Measurements from ENCODE around the gene PID1. TPM values are rescaled to one million over a fixed set of nuclear protein-coding genes. Genes with fewer than 3 reads are reported as not detected.
"Not testable (repeated sequence)": the region's sequence is repeated elsewhere in the genome, so short reads cannot be mapped to it uniquely, and the experiment has no call there.

Gene PID1
- total RNA-seq, 1 donor from 2014 or later, result not detected

DNA sequence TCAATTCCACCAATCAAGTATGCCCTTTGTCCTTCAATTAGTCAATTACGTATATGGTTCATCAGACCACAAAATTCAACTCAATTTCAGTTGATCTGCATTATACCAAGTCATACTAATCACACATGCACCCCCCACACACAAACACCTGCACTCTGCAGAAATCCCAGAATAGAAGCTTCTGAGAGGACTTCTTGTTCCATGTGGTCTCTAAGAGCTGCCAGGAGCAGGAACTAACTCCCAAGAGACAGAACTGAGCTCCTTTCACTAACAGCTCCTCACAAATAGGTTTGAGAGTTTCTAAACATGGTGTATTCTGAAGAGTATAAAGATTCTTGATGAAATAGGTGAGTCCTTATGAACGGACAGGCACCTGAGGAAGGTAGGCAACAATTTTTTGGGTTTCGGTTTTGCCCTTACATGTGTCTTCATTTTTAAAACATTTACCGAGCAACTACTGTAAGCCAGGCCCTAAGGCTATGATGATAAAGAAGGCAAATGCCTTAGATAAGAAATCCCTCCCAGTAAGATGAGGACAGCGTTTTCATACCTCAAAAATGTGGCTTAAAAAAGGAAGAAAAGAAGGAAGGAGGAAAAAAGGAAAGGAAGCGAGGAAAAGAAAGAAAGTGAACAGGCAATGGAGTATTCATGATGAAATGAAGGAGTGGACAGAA is 183.1 kb downstream of the PID1 start:
- Mint-ChIP-seq H3K27ac (no peak overlapping the region), H3K9me3 (no peaks in the 10 kb centered on the region), H3K4me1 (ENCODE audit: low read depth) (no peaks in the 10 kb centered on the region), H3K4me3 (no peak overlapping the region), H3K27me3 (ENCODE audit: insufficient read depth) (no peaks in the 10 kb centered on the region), H3K36me3 (ENCODE audit: low read depth) (no peaks in the 10 kb centered on the region)
- intact Hi-C loops (cut with micrococcal nuclease), result no loop called here
- no peak for DNase-seq (ENCODE audit: low spot score)

DNA sequence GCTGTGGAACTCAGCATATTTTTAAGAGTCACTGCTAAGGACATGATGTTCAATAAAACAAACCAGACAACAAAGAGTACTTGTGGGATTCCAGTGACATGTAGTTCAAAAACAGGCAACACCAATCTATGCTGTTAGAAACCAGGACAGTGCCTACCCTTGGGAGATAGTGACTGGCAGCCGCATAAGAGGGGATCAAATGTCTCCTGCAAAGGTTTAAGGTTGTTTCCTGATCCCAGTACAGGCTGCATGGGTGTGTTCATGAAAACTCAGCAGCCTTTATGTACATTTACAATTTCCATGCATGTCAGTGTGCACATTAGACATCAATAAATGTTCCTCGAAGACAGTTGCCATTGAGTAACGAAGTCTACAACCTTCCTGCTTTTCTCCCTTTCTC is 183.8 kb downstream of the PID1 start:
- no peak overlapping the region for H3K4me3 Mint-ChIP-seq
- no peaks in the 10 kb centered on the region for H3K27me3 Mint-ChIP-seq (ENCODE audit: insufficient read depth)
- H3K4me1 Mint-ChIP-seq (ENCODE audit: low read depth), result no peaks in the 10 kb centered on the region
- DNase-seq (ENCODE audit: low spot score), result no peak
- no peak overlapping the region for H3K27ac Mint-ChIP-seq
- H3K9me3 Mint-ChIP-seq, result no peaks in the 10 kb centered on the region
- no peaks in the 10 kb centered on the region for H3K36me3 Mint-ChIP-seq (ENCODE audit: low read depth)
- intact Hi-C loops (cut with micrococcal nuclease), result no loop called here

DNA sequence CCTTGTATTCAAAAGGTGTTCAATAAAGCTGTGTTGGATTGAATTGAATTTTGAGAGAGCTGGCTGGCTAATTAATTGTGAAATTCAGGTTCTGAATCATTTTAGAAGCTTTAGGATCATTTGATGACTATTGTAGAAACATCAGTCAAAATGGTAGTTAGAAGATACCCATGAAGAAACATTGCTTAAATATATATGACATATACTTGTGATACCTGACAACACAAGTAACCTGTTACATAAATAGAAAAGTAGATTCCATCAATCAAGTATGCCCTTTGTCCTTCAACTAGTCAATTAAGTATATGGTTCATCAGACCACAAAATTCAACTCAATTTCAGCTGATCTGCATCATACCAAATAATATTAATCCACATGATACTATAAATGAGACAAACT is 185.6 kb downstream of the PID1 start:
- H3K4me1 Mint-ChIP-seq (ENCODE audit: low read depth), result no peaks in the 10 kb centered on the region
- H3K9me3 Mint-ChIP-seq, result no peaks in the 10 kb centered on the region
- DNase-seq (ENCODE audit: low spot score), result no peak
- H3K27ac Mint-ChIP-seq, result no peak overlapping the region
- H3K36me3 Mint-ChIP-seq (ENCODE audit: low read depth), result no peaks in the 10 kb centered on the region
- H3K4me3 Mint-ChIP-seq, result no peak overlapping the region
- intact Hi-C loops (cut with micrococcal nuclease), result no loop called here
- no peaks in the 10 kb centered on the region for H3K27me3 Mint-ChIP-seq (ENCODE audit: insufficient read depth)

DNA sequence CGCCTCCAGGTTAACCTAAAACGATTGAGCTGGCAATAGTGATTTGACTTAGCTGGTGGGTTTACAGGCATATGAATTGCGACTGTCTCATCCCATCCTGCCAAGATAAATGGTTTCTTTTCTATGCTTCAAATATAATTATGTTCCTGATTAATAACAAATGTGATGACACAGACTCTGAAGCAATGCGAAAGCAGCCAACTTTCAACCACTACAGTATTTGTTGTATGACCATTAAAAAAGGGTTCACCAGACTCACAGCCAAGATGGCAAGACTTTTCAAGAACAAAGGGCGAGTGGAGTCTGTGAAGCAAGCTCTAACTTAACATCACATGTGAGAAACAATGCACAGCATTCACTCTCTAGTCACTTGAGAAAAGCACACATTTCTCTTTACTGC is 186.6 kb downstream of the PID1 start:
- DNase-seq (ENCODE audit: low spot score), result no peak
- H3K9me3 Mint-ChIP-seq, result no peaks in the 10 kb centered on the region
- H3K4me3 Mint-ChIP-seq, result no peak overlapping the region
- H3K4me1 Mint-ChIP-seq (ENCODE audit: low read depth), result no peaks in the 10 kb centered on the region
- intact Hi-C loops (cut with micrococcal nuclease), result no loop called here
- H3K27me3 Mint-ChIP-seq (ENCODE audit: insufficient read depth), result no peaks in the 10 kb centered on the region
- H3K36me3 Mint-ChIP-seq (ENCODE audit: low read depth), result no peaks in the 10 kb centered on the region
- H3K27ac Mint-ChIP-seq, result no peak overlapping the region

DNA sequence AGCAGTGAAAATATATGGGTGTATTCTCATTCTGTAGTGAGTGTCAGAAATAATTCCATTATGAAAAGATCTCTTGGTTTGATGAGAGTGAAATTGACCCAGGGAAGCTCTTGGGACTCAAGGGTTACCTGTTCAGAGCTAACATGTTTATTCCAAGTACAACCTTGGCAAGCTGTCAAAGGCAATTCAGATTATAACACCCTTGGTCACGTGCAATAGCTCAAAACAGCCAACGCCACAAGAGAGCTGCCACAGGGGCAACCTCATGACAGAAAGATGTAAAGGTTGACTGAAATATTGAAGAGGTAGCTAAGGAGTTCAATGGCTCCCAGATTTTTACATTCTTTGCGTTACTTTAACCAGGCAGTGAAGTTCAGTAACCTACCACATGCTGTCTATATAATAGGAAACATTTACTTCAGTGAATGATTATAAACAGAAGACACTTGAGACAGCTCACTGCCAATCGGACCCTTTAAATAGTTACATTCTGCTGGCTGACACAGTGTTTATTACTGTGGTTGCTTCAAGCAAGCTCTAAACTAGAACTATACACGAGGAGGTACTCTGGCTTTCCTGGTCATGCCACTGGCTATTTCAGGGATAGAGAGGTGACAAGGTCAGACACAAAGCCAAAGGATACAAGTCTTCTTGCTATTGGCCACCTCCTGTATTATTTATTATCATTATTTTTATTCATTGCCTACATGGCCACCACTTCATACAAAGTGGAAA is 187.3 kb downstream of the PID1 start:
- no peak for DNase-seq (ENCODE audit: low spot score)
- Mint-ChIP-seq H3K27ac (no peak overlapping the region), H3K4me3 (no peak overlapping the region), H3K27me3 (ENCODE audit: insufficient read depth) (no peaks in the 10 kb centered on the region), H3K9me3 (no peaks in the 10 kb centered on the region), H3K36me3 (ENCODE audit: low read depth) (no peaks in the 10 kb centered on the region), H3K4me1 (ENCODE audit: low read depth) (no peaks in the 10 kb centered on the region)
- intact Hi-C loops (cut with micrococcal nuclease), result no loop called here

DNA sequence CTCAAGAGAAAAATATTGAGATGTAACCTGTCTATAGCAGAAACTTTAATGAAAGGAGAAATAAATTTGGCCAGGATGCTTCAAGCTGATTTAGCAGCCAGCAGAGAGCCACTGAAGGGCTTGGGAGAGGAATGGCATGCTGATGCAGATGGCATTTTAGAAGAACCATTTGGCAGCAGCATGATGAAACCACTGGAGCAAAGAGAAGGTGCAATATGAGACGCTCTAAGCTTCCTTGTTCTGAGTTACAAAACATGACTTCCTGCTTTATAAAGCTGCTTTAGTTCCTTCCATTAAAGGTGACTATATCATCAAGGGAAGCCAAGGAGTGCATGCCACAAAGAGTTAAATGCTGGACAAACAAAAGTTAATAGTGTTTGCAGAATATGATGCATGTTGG is 189.7 kb downstream of the PID1 start:
- H3K9me3 Mint-ChIP-seq, result no peaks in the 10 kb centered on the region
- H3K27ac Mint-ChIP-seq, result no peak overlapping the region
- no peaks in the 10 kb centered on the region for H3K36me3 Mint-ChIP-seq (ENCODE audit: low read depth)
- H3K4me3 Mint-ChIP-seq, result no peak overlapping the region
- no peaks in the 10 kb centered on the region for H3K4me1 Mint-ChIP-seq (ENCODE audit: low read depth)
- no peak for DNase-seq (ENCODE audit: low spot score)
- no peaks in the 10 kb centered on the region for H3K27me3 Mint-ChIP-seq (ENCODE audit: insufficient read depth)
- intact Hi-C loops (cut with micrococcal nuclease), result no loop called here

DNA sequence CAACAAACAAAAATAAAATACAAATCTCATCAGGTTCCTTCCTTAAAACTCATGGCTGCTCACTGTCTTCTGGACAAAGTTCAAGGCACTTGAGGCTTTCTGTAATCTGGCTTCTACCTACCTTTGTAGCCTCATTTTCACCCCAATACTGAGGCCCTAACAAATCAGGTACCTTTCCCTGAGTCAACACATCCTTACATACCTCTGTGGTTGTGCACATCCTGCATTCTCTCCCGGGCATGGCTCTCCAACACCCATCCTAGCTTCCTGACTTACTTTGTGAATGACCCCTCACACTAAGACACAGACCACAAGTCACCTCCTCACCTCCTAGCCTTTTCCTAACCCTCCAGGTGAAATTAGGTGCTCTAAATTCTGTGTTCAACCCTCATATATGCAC is 190.9 kb downstream of the PID1 start:
- no peak for DNase-seq (ENCODE audit: low spot score)
- Mint-ChIP-seq H3K27ac (no peak overlapping the region), H3K36me3 (ENCODE audit: low read depth) (no peaks in the 10 kb centered on the region), H3K4me1 (ENCODE audit: low read depth) (no peaks in the 10 kb centered on the region), H3K4me3 (no peak overlapping the region), H3K9me3 (peaks cover 4% of the 10 kb centered on the region), H3K27me3 (ENCODE audit: insufficient read depth) (no peaks in the 10 kb centered on the region)
- intact Hi-C loops (cut with micrococcal nuclease), result no loop called here

DNA sequence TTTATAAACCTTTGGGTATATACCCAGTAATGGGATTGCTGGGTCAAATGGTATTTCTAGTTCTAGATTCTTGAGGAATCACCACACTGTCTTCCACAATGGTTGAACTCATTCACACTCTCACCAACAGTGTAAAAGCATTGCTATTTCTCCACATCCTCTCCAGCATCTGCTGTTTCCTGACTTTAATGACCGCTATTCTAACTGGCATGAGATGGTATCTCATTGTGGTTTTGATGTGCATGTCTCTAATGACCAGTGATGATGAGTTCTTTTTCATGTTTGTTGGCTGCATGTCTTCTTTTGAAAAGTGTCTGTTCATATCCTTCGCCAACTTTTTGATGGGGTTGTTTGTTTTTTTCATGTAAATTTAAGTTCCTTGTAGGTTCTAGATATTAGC is 194.2 kb downstream of the PID1 start:
- H3K9me3 Mint-ChIP-seq; H3K27me3 Mint-ChIP-seq (ENCODE audit: insufficient read depth); DNase-seq (ENCODE audit: low spot score); H3K27ac Mint-ChIP-seq; intact Hi-C loops (cut with micrococcal nuclease); H3K36me3 Mint-ChIP-seq (ENCODE audit: low read depth); H3K4me1 Mint-ChIP-seq (ENCODE audit: low read depth); H3K4me3 Mint-ChIP-seq: not testable (repeated sequence)

DNA sequence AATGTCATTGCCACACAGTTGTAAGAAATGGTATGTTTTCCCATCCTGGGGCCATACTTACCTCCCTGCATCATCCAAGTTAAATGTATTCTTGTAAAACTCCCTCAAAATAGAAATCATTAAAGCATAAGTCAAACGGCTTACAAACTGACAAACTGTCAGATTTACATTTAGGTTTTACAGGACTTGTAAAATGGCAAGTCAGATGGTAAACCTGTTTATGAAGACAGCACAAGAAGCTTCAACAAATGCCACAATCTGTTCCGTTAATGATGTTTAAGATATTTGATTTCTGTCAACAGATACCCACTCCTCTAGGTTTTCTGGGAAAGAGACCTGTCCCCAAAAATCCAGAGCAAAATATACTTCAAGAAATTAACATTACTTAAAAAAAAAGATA is 197.2 kb downstream of the PID1 start:
- DNase-seq (ENCODE audit: low spot score), result no peak
- Mint-ChIP-seq H3K36me3 (ENCODE audit: low read depth) (no peaks in the 10 kb centered on the region), H3K9me3 (peaks cover 4% of the 10 kb centered on the region), H3K27ac (no peak overlapping the region), H3K4me1 (ENCODE audit: low read depth) (no peaks in the 10 kb centered on the region), H3K27me3 (ENCODE audit: insufficient read depth) (no peaks in the 10 kb centered on the region), H3K4me3 (no peak overlapping the region)
- intact Hi-C loops (cut with micrococcal nuclease), result no loop called here

DNA sequence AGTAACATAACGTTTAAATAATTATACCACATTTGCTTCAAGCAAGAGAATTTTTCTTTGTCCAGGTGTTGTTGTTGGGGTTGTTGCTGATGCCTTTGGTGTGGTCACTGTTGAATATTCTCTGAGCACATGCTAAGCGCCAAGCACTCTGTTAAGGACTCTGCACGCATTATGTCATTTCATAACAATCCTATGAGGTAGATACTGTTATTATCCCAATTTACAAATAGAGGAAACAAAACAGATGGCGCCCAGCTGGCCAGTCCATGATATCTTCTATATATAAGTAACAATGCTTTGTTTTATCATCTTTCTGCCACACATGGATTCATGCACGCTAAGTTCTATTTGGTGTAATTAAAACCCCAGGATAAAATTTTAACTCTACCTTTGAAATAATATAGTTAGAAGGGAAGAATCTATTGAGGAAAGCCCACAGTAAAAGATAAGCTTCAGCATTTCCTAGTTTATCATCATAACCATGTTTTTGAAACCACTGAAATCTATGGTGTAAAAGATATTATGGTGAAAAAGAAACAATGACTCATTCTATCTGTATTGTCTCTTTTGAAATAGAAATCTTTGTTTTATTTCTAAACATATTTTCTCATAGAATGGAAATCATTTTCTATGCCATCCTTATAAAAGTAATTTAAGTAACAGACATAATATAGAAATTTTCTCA is 199.7 kb downstream of the PID1 start:
- intact Hi-C loops (cut with micrococcal nuclease), result no loop called here
- no peak for DNase-seq (ENCODE audit: low spot score)
- Mint-ChIP-seq H3K27ac (no peak overlapping the region), H3K36me3 (ENCODE audit: low read depth) (no peaks in the 10 kb centered on the region), H3K4me3 (no peak overlapping the region), H3K4me1 (ENCODE audit: low read depth) (no peaks in the 10 kb centered on the region), H3K9me3 (peaks cover 18% of the 10 kb centered on the region), H3K27me3 (ENCODE audit: insufficient read depth) (no peaks in the 10 kb centered on the region)

DNA sequence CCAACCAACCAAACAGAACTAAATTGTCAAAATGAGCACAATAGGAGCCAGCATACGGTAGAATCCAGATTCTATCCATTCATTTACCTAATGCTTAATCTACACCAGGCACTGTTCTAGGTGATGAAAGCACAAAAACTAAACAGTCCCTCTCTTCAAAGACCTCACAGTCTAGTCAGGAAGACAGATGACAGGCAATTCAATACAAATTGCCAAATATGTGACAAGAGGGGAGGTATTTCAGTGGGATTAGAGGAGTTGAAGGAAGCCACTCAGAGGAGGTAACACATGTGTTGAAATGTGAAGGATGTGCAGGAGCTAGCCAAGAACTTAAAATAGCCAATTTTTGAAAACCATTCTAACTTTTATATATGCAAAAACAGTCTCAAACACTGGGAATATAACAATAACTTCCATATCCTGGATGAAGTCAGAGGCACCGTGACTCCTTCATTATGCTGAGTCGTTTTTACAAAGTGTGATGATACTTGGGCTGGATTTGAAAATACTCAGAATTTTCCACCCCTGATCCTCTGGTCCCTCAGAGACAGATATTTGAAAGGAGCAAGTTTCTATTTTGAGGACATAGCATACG is 204.9 kb downstream of the PID1 start:
- DNase-seq (ENCODE audit: low spot score), result no peak
- Mint-ChIP-seq H3K36me3 (ENCODE audit: low read depth) (no peaks in the 10 kb centered on the region), H3K9me3 (peaks cover 31% of the 10 kb centered on the region), H3K4me1 (ENCODE audit: low read depth) (no peaks in the 10 kb centered on the region), H3K4me3 (no peak overlapping the region), H3K27ac (no peak overlapping the region), H3K27me3 (ENCODE audit: insufficient read depth) (no peaks in the 10 kb centered on the region)
- intact Hi-C loops (cut with micrococcal nuclease), result no loop called here

DNA sequence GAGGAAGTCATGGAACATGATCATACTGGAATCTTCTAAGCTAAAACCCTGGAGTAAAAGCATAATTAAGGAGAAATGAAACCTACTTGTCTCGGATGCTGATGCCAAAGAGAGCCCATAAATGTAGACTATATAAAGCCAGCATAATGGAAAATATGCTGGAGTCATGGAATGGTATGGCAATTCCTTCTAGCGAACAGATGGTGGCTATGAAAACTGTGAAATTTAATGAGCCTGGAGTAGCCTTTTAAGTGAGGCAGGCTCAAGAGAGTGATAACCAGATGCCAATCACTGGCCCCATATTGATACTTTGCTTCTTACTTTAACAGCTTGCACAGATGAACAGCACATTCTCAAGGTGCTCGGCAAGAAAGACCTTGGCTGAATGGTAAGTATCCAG is 206.3 kb downstream of the PID1 start:
- Mint-ChIP-seq H3K27me3 (ENCODE audit: insufficient read depth) (no peaks in the 10 kb centered on the region), H3K4me3 (no peak overlapping the region), H3K27ac (no peak overlapping the region), H3K36me3 (ENCODE audit: low read depth) (no peaks in the 10 kb centered on the region), H3K9me3 (peaks cover 31% of the 10 kb centered on the region), H3K4me1 (ENCODE audit: low read depth) (no peaks in the 10 kb centered on the region)
- intact Hi-C loops (cut with micrococcal nuclease), result no loop called here
- DNase-seq (ENCODE audit: low spot score), result no peak

DNA sequence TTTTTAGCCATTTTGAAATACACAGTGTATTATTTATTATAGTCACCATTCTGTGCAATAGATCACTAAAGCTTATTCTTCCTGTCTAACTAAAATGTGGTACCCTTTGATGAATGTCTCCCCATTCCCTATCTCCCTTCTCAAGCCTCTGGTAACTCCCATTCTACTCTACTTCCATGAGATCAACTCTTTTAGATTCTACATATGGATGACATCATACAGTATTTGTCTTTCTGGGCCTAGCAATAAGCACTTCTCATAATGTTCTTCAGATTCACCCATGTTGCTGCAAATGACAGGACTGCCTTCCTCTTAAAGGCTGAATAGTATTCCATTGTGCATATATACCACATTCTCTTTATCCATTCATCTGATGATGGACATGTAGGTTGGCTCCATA is 210.9 kb downstream of the PID1 start:
- H3K27ac Mint-ChIP-seq, result no peak overlapping the region
- DNase-seq (ENCODE audit: low spot score), result no peak
- H3K9me3 Mint-ChIP-seq, result peaks cover 10% of the 10 kb centered on the region
- H3K36me3 Mint-ChIP-seq (ENCODE audit: low read depth), result no peaks in the 10 kb centered on the region
- no peaks in the 10 kb centered on the region for H3K4me1 Mint-ChIP-seq (ENCODE audit: low read depth)
- H3K4me3 Mint-ChIP-seq, result no peak overlapping the region
- H3K27me3 Mint-ChIP-seq (ENCODE audit: insufficient read depth), result no peaks in the 10 kb centered on the region
- intact Hi-C loops (cut with micrococcal nuclease), result no loop called here
